Stimulated activated CD8-positive, alpha-beta memory T cell treated with anti-CD3 and anti-CD28 coated beads, Interleukin-4, amount 100 ng/mL, for 4 hours (primary cell): ENCODE results near the gene NCS1.

ENCODE experiments used
- DNase-seq, 2 donors: peaks; one replicate each; pipeline ENCODE4 v3.0.0-alpha.2; 2020; ENCODE audit warnings: low read depth in 2 of 2, low spot score in 1 of 2

The NCS1 gene

GRCh38 chr9:130174920-130175321, 2.7 kb downstream of the NCS1 start:
- DNase-seq, result no peak

GRCh38 chr9:130175355-130175754, 3.2 kb downstream of the NCS1 start:
- DNase-seq, result no peak

DNA sequence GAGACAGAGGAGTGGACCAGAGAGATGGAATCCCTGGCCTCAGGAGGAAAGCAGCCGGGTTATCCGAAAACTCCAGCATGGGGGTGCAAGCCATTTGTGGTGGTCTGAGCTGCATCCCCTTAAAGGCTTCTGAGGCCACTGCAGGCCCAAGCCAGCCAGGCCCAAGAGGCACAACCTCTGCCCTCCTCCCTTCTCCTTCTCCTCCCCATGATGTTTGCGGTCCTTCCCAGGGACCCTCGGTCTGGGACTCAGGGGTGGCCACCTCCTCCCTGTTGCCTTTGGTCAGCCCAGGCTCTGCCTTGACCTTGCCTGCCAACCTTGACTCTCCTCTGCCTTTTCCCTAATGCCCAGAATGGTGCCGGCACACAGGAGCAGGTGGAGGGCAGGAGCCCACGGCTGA, 4.6 kb downstream of the NCS1 start:
- no peak for DNase-seq

DNA sequence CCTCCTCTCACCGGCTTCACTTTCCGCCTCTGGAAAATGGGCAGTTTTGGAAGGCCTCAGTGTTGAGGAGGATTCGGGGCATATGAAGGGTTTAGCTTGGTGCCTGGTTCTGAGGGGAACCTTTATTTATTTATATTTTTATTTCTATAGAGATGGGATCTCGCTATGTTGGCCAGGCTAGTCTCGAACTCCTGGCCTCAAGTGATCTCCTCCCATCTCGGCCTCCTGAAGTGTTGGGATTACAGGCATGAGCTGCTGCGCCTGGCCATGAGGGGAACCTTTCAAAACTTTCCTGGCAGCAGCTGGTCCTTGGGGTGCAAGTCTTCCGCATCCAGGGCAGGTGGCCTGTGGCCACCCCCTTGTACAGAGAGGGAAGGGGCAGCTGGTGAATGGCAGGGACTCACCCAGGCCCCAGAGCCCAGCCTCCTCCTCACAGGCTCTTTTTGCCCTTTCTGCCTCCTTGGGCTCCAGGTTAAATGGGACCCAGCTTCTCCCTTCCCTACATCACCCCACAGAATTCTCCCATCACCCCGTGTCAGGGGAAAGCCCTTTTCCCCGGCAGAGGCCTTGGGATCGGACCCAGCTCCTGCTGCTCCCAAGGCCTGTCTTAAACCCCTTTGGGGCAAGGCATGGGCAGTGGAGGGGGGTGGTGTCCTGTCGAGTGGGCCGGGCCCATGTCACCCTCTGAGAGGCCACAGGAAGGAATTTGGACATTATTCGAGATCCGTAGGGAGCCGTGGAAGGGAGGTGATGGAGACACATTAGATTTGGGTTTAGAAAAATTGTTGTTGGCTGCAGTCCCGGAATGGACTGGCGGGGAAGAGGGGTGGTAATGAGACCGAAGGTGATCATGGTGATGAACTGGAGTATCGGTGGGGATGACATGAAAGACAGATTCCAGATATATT, 5.9 kb downstream of the NCS1 start:
- DNase-seq, result no peak

DNA sequence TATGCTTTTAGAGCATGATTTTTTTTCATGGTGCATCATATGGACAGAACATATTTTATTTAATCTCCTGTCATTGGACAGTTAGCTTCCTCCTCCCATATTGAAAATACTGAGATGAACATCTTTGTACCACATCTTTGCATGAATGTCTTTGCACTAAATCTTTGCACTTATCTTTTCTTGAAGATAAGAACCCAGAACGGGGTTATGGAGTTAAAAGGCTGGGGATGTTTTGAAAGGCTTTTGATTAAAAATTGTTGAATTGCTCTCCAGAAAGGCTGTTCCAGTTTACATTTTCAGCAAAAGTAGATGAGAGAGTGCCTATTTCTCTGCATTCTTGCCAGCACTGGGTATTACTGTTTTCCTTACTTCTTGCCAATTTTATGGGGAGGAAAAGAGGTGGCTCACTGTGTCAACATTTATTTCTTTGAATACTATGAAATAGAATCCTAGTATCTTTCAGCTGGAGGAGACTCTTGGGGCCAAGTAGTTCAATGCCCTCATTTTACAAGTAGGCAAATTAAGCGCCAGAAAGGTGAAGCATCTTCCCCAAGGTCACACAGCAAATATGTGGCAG, 7.2 kb downstream of the NCS1 start:
- no peak for DNase-seq

DNA sequence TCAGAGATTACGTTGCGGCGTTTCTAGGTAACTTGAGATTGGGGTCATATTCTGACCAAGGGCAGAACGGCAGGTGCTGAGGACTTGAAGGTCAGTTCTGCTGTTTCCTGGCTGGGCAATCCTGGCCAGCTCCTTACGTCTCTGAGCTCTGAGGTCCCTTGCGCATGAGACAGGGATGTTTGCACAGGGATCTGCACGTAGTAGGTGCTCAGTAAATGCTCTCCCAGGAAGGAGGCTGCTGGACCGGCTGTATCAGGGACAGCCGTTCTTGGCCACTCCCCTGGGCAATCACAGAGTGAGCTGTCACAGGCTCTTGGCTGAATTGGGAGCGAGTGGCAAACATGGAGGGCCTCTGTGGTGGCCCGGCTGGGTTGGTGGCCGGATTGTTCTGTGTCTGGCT, 8.3 kb downstream of the NCS1 start:
- no peak for DNase-seq

DNA sequence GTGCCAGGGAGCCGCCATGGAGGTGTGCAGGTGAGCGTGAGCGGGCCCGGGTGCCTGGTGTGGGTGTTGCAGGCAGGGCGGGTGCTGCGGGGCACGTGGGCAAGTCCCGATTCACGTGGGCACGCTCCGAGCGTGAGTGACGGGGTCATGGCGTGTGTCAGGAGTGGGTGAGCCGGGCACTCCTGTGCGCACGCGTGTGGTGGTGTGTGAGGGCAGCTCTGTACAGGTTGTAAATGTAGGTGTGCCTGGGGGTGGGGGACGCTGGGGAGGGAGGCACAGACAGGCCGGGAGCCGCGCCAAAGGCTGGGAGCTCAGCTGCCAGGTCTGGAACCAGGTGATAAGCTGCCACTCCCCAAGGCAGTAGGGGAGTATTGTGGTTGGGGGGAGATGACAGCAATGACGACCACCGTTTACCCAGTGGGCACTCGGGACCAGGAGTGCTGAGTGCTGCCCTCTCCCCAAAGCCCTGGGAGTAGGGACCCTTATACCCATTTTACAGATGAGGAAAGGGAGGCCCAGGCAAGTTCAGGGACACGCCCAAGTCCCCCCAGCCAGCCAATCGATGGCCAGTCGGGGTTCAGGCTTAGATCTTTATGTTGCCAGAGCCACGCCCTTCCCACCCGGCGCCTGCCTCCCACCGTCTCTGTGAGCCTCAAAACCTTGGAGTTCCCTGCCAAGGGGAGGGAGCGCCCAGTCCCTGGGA, 9.6 kb downstream of the NCS1 start:
- no peak for DNase-seq

DNA sequence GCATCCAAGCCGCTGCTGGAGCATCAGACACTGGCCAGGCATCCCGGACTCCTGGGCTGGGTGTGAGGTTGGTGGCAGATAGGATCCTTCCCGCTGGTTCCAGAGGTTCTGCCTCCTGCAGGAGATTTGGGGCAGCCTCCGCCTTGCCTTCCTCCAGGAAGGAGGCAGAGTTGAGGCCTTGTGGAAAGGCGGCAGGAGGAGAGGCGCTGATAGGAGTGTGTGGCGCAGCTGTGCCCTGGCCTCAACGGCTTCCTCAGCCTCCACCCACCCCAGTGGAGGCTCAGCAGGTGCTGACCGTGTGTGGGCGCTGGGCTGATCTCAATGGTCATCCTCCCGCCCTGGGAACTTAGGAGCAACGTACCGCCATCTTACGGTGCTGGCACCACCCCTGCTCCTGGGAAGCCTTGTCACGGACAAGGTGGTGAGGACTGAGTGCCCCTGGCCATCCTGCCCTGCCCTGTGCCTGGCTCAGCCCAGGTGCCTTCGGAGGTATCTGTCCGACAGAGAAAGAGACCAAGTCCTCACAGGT, 10.2 kb downstream of the NCS1 start:
- no peak for DNase-seq

- no peak for DNase-seq
Observed at GRCh38 chr9:130183133-130183762, 11.0 kb downstream of the NCS1 start.

GRCh38 chr9:130185017-130185416, 12.8 kb downstream of the NCS1 start:
- no peak for DNase-seq

- no peak for DNase-seq
Observed at GRCh38 chr9:130185490-130186031, 13.4 kb downstream of the NCS1 start.

- DNase-seq, result no peak
Observed at GRCh38 chr9:130186051-130186450, 13.8 kb downstream of the NCS1 start.

GRCh38 chr9:130186839-130187522, 14.8 kb downstream of the NCS1 start:
- no peak for DNase-seq

DNA sequence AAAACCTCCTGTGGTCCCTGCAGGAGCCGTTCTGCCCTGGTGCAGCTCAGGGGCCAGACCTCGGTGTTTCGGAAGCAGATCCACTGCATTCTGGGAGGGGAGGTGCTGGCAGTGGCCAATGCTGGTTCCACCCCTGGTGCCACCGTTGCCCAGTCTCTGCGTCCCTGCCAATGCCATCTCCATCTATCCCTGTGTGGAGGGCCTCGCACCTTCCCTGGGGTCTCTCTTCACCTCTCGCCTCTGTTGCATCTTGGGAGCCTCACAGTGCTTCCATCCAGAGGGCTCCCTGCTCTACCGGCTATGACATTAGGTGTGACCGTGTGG, 15.3 kb downstream of the NCS1 start:
- no peak for DNase-seq

- no peak for DNase-seq
Observed at GRCh38 chr9:130188860-130189481, 16.8 kb downstream of the NCS1 start.

DNA sequence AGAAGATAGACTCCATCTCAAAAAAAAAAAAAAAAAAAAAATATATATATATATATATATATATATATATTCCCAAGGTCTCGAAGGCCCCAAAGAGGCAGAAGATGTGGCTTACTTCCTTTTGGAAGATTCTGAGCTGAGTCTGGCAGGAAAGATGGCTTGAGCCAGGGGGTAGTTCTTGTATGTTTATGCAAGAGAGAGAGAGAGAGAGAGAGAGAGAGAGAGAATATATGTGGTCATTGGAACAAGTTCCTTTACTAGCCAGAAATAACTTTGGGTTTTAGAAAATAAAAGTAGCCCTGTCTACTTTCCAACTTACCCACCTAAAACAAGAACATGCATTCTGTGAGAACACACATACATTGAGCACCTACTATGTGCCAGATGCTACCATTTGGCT, 17.6 kb downstream of the NCS1 start:
- no peak for DNase-seq

- DNase-seq, result no peak
Observed at GRCh38 chr9:130191068-130191748, 19.0 kb downstream of the NCS1 start.

DNA sequence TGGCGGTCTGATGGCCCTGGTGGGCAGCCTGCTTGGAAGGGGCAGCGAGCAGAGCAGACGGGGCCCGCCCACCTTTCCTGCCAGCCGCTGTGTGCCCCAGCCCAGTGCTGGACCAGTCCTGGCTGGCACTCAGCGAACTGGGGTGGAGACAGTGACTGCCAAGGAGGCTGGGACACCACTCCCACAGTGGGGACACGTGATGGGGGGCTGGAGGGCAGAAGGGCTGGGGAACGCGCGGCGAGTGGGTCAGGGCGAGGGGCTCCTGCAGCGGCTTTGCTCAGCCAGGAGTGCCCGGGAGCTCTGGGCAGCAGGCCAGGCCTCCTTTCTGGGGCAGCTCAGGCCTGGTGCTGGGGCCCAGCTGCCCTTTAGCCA, 19.5 kb downstream of the NCS1 start:
- DNase-seq, result no peak

DNA sequence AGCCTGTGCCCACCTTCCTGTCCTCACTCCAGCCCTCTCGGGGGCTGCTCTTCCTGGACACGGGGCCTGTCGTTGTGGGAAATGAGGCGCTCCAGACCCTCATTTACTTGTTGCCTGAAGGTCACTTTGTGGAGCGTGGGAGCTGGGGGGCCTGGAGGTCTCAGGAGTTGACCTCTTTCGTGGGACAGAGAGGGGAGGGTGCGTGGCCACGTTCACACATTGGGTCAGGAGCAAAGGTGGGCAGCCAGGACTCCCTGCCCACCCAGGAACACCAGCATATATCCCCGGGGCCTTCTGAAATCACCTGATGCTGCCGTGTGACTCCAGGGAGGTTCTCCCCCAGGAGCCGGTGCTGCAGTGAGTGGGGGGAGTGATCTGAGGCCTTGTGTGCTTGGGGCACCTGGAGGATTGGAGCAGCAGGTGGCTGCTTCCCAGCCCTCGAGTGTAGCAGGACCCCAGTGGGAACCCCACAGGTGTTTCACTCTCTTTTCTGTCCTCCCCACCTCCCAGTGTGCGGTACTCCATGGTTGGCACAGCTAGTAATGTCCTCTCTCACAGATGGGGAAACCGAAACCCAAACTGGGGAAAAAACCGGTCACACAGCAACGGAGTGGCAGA, 20.3 kb downstream of the NCS1 start:
- DNase-seq, result no peak
